Fibroblast of gingiva (primary cell): ENCODE results near the gene CD320.

Source experiments
- DNase-seq: peaks from one replicate; pipeline ENCODE4 v3.0.0-alpha.2; 2011; ENCODE audit warnings: low read depth

Gene CD320

DNA sequence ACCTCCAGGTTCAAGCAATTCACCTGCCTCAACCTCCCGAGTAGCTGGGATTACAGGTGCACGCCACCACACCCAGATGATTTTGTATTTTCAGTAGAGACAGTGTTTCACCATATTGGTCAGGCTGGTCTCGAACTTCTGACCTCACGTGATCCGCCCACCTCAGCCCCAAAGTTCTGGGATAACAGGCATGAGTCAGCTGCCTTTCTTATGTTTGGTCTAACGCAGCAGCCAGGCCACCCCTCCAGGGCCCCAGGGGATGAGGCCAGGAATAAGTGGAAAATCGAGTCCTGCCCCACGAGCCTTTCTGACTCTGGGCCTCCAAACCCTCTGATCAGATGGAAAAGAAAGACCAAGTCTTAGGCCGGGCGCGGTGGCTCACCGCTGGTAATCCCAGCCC is 54.5 kb downstream of the CD320 start:
- no peak for DNase-seq

DNA sequence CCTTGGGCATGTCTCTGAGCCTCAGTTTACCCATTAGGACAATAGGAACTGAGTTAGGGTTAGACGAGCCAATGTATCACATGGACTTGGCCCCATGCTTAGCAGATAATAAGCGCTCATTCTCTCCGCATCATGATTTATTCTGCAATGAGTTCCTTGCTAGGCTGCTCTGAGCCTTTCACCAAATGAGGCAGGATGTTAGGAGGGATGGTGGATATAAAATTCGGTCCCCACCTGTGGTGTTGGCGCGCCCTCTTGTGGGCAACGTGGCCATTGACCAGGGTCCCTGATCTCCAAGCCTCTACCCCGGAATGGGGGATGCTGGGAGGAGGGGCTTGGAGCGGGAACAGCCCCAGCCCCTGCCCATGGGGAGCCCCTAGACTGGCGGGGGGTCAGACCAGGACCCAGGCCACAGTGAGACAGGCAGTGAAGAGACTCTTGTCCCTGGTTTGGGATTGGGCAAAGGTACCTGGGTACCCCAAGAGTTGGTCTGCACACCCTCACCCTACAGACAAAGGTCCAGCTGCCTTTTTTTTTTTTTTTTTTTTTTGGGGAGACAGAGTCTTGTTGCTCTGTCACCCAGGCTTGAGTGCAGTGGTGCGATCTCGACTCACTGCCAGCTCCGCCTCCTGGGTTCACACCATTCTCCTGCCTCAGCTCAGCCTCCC is 55.1 kb downstream of the CD320 start:
- peak; percentile 40 for DNase-seq
